ENCODE measurements around the gene EIF4A3.

GRCh38 chr17:80146121-80147034, 550 bp downstream of the EIF4A3 start:
- no peak for TF ChIP-seq PPARA (CRISPR knock-in tag; IDR thresholded peaks at IDR 0.05; ENCODE audit: borderline replicate concordance)
- no peak for TF ChIP-seq ISL1 (CRISPR knock-in tag; IDR thresholded peaks at IDR 0.05)
- no peak for TF ChIP-seq ZNF8 (CRISPR knock-in tag; IDR thresholded peaks at IDR 0.05)
- TF ChIP-seq PATZ1 (CRISPR knock-in tag; IDR thresholded peaks at IDR 0.05; ENCODE audit: borderline replicate concordance) = no peak
- no peak for TF ChIP-seq CSDC2 (CRISPR knock-in tag; IDR thresholded peaks at IDR 0.05)

All from SK-N-SH treated with all-trans-retinoic acid at 6 μM for 48 hours (cell line).